NCI-H1048 (cell line): ENCODE measurements around the gene CDH16.

Source experiments
- DNase-seq: peaks from one replicate; lab custom pipeline; 2025; lab: John Stamatoyannopoulos, UW

CDH16 gene

GRCh38 chr16:66895999-66896398 lies 22.7 kb downstream of the CDH16 start:
- no peak for DNase-seq

- no peak for DNase-seq
Observed at GRCh38 chr16:66895689-66895979, 23.1 kb downstream of the CDH16 start.

- no peak for DNase-seq
Observed at GRCh38 chr16:66894948-66895688, 23.6 kb downstream of the CDH16 start.

GRCh38 chr16:66894055-66894454 lies 24.6 kb downstream of the CDH16 start:
- no peak for DNase-seq

GRCh38 chr16:66891797-66892196 lies 26.9 kb downstream of the CDH16 start:
- no peak for DNase-seq

GRCh38 chr16:66891360-66891759 lies 27.3 kb downstream of the CDH16 start:
- no peak for DNase-seq

- DNase-seq = no peak
Observed at GRCh38 chr16:66890799-66891198, 27.9 kb downstream of the CDH16 start.

GRCh38 chr16:66889622-66890021 lies 29.1 kb downstream of the CDH16 start:
- DNase-seq = no peak

GRCh38 chr16:66888647-66889615 lies 29.8 kb downstream of the CDH16 start:
- DNase-seq = no peak

- no peak for DNase-seq
Observed at GRCh38 chr16:66886914-66887313, 31.8 kb downstream of the CDH16 start.

- DNase-seq = no peak
Observed at GRCh38 chr16:66886321-66886720, 32.4 kb downstream of the CDH16 start.

- DNase-seq = no peak
Observed at GRCh38 chr16:66885491-66885890, 33.2 kb downstream of the CDH16 start.

GRCh38 chr16:66882702-66883101 lies 36.0 kb downstream of the CDH16 start:
- no peak for DNase-seq

- no peak for DNase-seq
Observed at GRCh38 chr16:66881964-66882508, 36.6 kb downstream of the CDH16 start.

GRCh38 chr16:66881560-66881959 lies 37.1 kb downstream of the CDH16 start:
- no peak for DNase-seq

GRCh38 chr16:66881014-66881417 lies 37.7 kb downstream of the CDH16 start:
- DNase-seq = no peak

- DNase-seq = peak; percentile 31
Observed at GRCh38 chr16:66880288-66881013, 38.2 kb downstream of the CDH16 start, which contains the start of gene PDP2. Gene PDP2, plus strand, starts transcription at chr16:66880515. Its CDS starts 3,770 bp downstream, at chr16:66884285.

GRCh38 chr16:66878067-66878466 lies 40.6 kb downstream of the CDH16 start:
- DNase-seq = no peak

GRCh38 chr16:66874079-66874775 lies 44.5 kb downstream of the CDH16 start:
- DNase-seq = no peak

- DNase-seq = no peak
Observed at GRCh38 chr16:66873685-66874055, 45.0 kb downstream of the CDH16 start.

GRCh38 chr16:66872943-66873684 lies 45.6 kb downstream of the CDH16 start:
- no peak for DNase-seq
